GM23338 (cell line): ENCODE results near the gene RIMS3.

Experiments
- CTCF ChIP-seq, 2 experiments: fragments of 200-600 bp in 1 of 2; sonication (generic) in 1 of 2; conservative IDR thresholded peaks; 2 replicates each; pipeline versions ENCODE4 v1.5.1 to v1.6.1; 2016 to 2017; ENCODE audit warnings: antibody characterized with exemption in 2 of 2, low read depth in 2 of 2, mild to moderate bottlenecking in 2 of 2, moderate library complexity in 1 of 2
- EZH2 ChIP-seq: fragments of 200-600 bp; sonication (generic); IDR thresholded peaks from one replicate; pipeline ENCODE4 v1.8.0; 2017; ENCODE audit warnings: antibody characterized with exemption, mild to moderate bottlenecking, low read depth; ENCODE audit not compliant: unreplicated experiment
- EZH2phosphoT487 ChIP-seq: fragments of 200-600 bp; sonication (generic); IDR thresholded peaks from one replicate; pipeline ENCODE4 v1.8.1; 2018; ENCODE audit warnings: antibody characterized with exemption; ENCODE audit not compliant: unreplicated experiment
- JUNB ChIP-seq: IDR thresholded peaks from one replicate; pipeline ENCODE4 v1.6.1; 2016; ENCODE audit warnings: antibody characterized with exemption; ENCODE audit not compliant: unreplicated experiment
- POLR2AphosphoS5 ChIP-seq: IDR thresholded peaks from 2 replicates; pipeline ENCODE4 v1.6.1; 2016; ENCODE audit warnings: antibody characterized with exemption, low read depth
- REST ChIP-seq: IDR thresholded peaks from one replicate; pipeline ENCODE4 v1.6.1; 2018; ENCODE audit warnings: antibody characterized with exemption; ENCODE audit not compliant: unreplicated experiment
- STAT1 ChIP-seq: IDR thresholded peaks from one replicate; pipeline ENCODE4 v1.6.1; 2016; ENCODE audit warnings: antibody characterized with exemption; ENCODE audit not compliant: unreplicated experiment

GRCh38 chr1:40693425-40693824 is 27.9 kb upstream of the RIMS3 start:
- TF ChIP-seq STAT1 (no peak), CTCF (conservative IDR thresholded peaks at IDR 0.05; ENCODE audit: low read depth in 2 of 2) (no peak), POLR2AphosphoS5 (no peak), EZH2 (no peak), REST (no peak), EZH2phosphoT487 (no peak), JUNB (no peak)
